GM10266 (cell line): ENCODE results near the gene ZNF619.

Experiments used
- DNase-seq: peaks from one replicate; pipeline ENCODE4 v3.0.0; 2012; ENCODE audit errors: extremely low spot score
- TF ChIP-seq, protein P1 (sequence below): IDR thresholded peaks from 2 replicates; pipeline ENCODE4 v1.5.1; 2012; ENCODE audit warnings: mild to moderate bottlenecking, low read depth; ENCODE audit not compliant: control insufficient read depth, insufficient read depth; ENCODE audit errors: missing control alignments

Gene ZNF619

DNA sequence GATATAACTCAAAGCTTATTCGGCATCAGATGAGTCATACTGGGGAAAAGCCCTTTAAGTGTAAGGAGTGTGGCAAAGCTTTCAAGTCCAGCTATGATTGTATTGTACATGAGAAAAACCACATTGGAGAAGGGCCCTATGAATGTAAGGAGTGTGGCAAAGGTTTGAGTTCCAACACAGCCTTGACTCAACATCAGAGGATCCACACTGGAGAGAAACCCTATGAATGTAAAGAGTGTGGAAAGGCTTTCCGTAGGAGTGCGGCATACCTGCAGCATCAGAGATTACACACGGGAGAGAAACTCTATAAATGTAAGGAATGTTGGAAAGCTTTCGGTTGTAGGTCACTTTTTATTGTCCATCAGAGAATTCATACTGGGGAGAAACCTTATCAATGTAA lies 55.3 kb downstream of the ZNF619 start:
- DNase-seq, result no peak
- TF ChIP-seq, protein P1, sequence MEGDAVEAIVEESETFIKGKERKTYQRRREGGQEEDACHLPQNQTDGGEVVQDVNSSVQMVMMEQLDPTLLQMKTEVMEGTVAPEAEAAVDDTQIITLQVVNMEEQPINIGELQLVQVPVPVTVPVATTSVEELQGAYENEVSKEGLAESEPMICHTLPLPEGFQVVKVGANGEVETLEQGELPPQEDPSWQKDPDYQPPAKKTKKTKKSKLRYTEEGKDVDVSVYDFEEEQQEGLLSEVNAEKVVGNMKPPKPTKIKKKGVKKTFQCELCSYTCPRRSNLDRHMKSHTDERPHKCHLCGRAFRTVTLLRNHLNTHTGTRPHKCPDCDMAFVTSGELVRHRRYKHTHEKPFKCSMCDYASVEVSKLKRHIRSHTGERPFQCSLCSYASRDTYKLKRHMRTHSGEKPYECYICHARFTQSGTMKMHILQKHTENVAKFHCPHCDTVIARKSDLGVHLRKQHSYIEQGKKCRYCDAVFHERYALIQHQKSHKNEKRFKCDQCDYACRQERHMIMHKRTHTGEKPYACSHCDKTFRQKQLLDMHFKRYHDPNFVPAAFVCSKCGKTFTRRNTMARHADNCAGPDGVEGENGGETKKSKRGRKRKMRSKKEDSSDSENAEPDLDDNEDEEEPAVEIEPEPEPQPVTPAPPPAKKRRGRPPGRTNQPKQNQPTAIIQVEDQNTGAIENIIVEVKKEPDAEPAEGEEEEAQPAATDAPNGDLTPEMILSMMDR, result no peak

DNA sequence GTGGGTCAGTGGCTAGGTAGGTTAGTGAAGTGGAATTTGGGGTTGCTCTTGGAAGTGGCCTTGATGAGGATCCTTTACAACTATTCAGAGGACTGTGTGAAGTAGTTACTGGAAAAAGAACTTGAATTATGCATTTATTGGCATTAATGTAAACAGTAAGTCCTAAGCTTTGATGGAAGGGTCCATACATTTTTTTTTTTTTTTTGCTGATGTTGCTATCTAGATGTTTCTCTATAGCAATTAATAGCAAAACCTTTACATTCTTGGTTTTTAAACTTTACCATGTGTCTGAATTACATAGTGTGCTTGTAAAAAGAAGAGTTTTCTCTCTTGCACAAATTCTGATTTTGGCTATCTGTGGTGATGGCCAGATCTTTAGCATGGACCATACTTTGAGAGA lies 57.4 kb downstream of the ZNF619 start:
- TF ChIP-seq, protein P1, result no peak
- DNase-seq, result no peak
